A549 (cell line): ENCODE data around the gene TMEM120A. TPM values are rescaled to one million over a fixed set of nuclear protein-coding genes. Genes with fewer than 3 reads are reported as not detected.

Experiments
- ATAC-seq, 2 experiments: fragments of 200-7000 bp in 1 of 2; fragments of >200 bp in 1 of 2; cut with Nextera tagmentation in 1 of 2; cut with Tn5 transposase in 1 of 2; 3 replicates each; pipeline versions ENCODE4 v1.8.0 to v1.9.1; 2018 to 2020; ENCODE audit warnings: mild to moderate bottlenecking in 1 of 2, moderate library complexity in 1 of 2
- CTCF ChIA-PET: fragments of 300-600 bp; sonication (Branson Sonifier 250); formaldehyde crosslinking; extraction: SDS; loops from one replicate; lab custom pipeline; 2021; ENCODE audit warnings: antibody characterized with exemption, inconsistent platforms; lab: Yijun Ruan, JAX
- POLR2A ChIA-PET: fragments of 350-600 bp; formaldehyde crosslinking; extraction: SDS; loops from one replicate; lab custom pipeline; 2021; ENCODE audit warnings: antibody characterized with exemption, inconsistent platforms; lab: Yijun Ruan, JAX
- DNase-seq, 2 experiments: peaks; one replicate each; pipeline versions ENCODE4 v3.0.0 to v3.0.0-alpha.2; 2011 to 2016; ENCODE audit warnings: low read depth in 1 of 2, low spot score in 1 of 2
- FAIRE-seq: peaks from 2 replicates; lab custom pipeline; 2011; peaks lifted over from hg19 to GRCh38; lab: Jason Lieb, UNC
- H3K27ac ChIP-seq, 2 experiments: fragments of >200 bp; sonication (Bioruptor Twin); formaldehyde crosslinking; 3 replicates each; pipeline ENCODE4 v1.5.1; 2016 to 2017
- H3K4me1 ChIP-seq: fragments of >200 bp; sonication (Bioruptor Twin); formaldehyde crosslinking; 3 replicates; pipeline ENCODE4 v1.6.1; 2016
- H3K4me2 ChIP-seq: fragments of >200 bp; sonication (Bioruptor Twin); formaldehyde crosslinking; 3 replicates; pipeline ENCODE4 v1.6.1; 2016
- H3K4me3 ChIP-seq: fragments of >200 bp; sonication (Bioruptor Twin); formaldehyde crosslinking; 3 replicates; pipeline ENCODE4 v1.5.1; 2016
- H3K9me3 ChIP-seq: fragments of >200 bp; sonication (Bioruptor Twin); formaldehyde crosslinking; 3 replicates; pipeline ENCODE4 v1.6.1; 2016
- CBX2 ChIP-seq: fragments of 200-600 bp; sonication (generic); IDR thresholded peaks from 2 replicates; pipeline ENCODE4 v1.6.1; 2016; ENCODE audit warnings: low read depth, mild to moderate bottlenecking, borderline replicate concordance
- CBX8 ChIP-seq: fragments of 200-600 bp; sonication (generic); IDR thresholded peaks from 2 replicates; pipeline ENCODE4 v1.6.1; 2016
- CEBPB ChIP-seq, 2 experiments: fragments of >200 bp in 1 of 2; sonication (Bioruptor Twin) in 1 of 2; formaldehyde crosslinking in 1 of 2; IDR thresholded peaks; 2 replicates each; pipeline ENCODE4 v1.6.1; 2012 to 2016
- CHD4 ChIP-seq: fragments of 200-600 bp; sonication (generic); IDR thresholded peaks from 2 replicates; pipeline ENCODE4 v1.6.1; 2016; ENCODE audit warnings: antibody characterized with exemption, mild to moderate bottlenecking, borderline replicate concordance
- EHMT2 ChIP-seq: fragments of 200-600 bp; sonication (generic); IDR thresholded peaks from 2 replicates; pipeline ENCODE4 v1.6.1; 2016; ENCODE audit warnings: antibody characterized with exemption, low read depth, mild to moderate bottlenecking, moderate library complexity
- EP300 ChIP-seq, 2 experiments: fragments of >200 bp; sonication (Bioruptor Twin); formaldehyde crosslinking; IDR thresholded peaks; 2 replicates in 1 of 2; 3 replicates in 1 of 2; pipeline ENCODE4 v1.6.1; 2016 to 2017
- FOSB ChIP-seq: fragments of 250-450 bp; sonication (Bioruptor Pico); IDR thresholded peaks from 2 replicates; pipeline ENCODE4 v1.5.0; 2020; ENCODE audit warnings: mild to moderate bottlenecking, moderate library complexity
- FOSL2 ChIP-seq, 2 experiments: fragments of 450-650 bp in 1 of 2; fragments of >200 bp in 1 of 2; sonication (Bioruptor Twin) in 1 of 2; formaldehyde crosslinking; IDR thresholded peaks; 2 replicates each; pipeline versions ENCODE4 v1.5.0 to v1.6.1; 2016 to 2020; ENCODE audit warnings: mild to moderate bottlenecking in 1 of 2, moderate library complexity in 1 of 2
- FOXS1 ChIP-seq: fragments of 250-450 bp; sonication (Bioruptor Pico); IDR thresholded peaks from 2 replicates; pipeline ENCODE4 v1.5.0; 2020; ENCODE audit warnings: mild to moderate bottlenecking, moderate library complexity
- GATA3 ChIP-seq: IDR thresholded peaks from 2 replicates; pipeline ENCODE4 v1.6.1; 2012; ENCODE audit warnings: borderline replicate concordance
- HMGXB4 ChIP-seq: fragments of 250-450 bp; sonication (Bioruptor Pico); IDR thresholded peaks from 2 replicates; pipeline ENCODE4 v1.5.0; 2021; ENCODE audit warnings: mild to moderate bottlenecking, moderate library complexity, borderline replicate concordance
- HOXB13 ChIP-seq: fragments of 250-450 bp; sonication (Bioruptor Pico); IDR thresholded peaks from 2 replicates; pipeline ENCODE4 v1.5.0; 2020; ENCODE audit warnings: low read depth, mild to moderate bottlenecking, moderate library complexity
- HOXB5 ChIP-seq: fragments of 250-450 bp; sonication (Bioruptor Pico); IDR thresholded peaks from 2 replicates; pipeline ENCODE4 v1.5.0; 2020; ENCODE audit warnings: mild to moderate bottlenecking, moderate library complexity
- JUNB ChIP-seq: fragments of >200 bp; sonication (Bioruptor Twin); formaldehyde crosslinking; IDR thresholded peaks from 2 replicates; pipeline ENCODE4 v1.6.1; 2016
- KDM5A ChIP-seq: fragments of 200-600 bp; sonication (generic); IDR thresholded peaks from 2 replicates; pipeline ENCODE4 v1.6.1; 2016; ENCODE audit warnings: antibody characterized with exemption, mild to moderate bottlenecking
- NPAS2 ChIP-seq: fragments of 250-450 bp; sonication (Bioruptor Pico); IDR thresholded peaks from 2 replicates; pipeline ENCODE4 v1.8.0; 2022; ENCODE audit warnings: mild to moderate bottlenecking, moderate library complexity, borderline replicate concordance
- PBX3 ChIP-seq: IDR thresholded peaks from 2 replicates; pipeline ENCODE4 v1.6.1; 2012
- POLR2A ChIP-seq: IDR thresholded peaks from 2 replicates; pipeline ENCODE4 v1.6.1; 2012; ENCODE audit warnings: mild to moderate bottlenecking, low read length
- POLR2AphosphoS2 ChIP-seq: conservative IDR thresholded peaks from 2 replicates; pipeline ENCODE4 v1.6.1; 2012; ENCODE audit warnings: low read length, improper control_type of control experiment, inconsistent platforms
- RARB ChIP-seq: fragments of 250-450 bp; sonication (Bioruptor Pico); IDR thresholded peaks from 2 replicates; pipeline ENCODE4 v1.8.0; 2021; ENCODE audit warnings: mild to moderate bottlenecking, moderate library complexity
- RFX5 ChIP-seq: fragments of 450-650 bp; IDR thresholded peaks from 2 replicates; pipeline ENCODE4 v1.7.1; 2014; ENCODE audit warnings: antibody characterized with exemption, mild to moderate bottlenecking, moderate library complexity
- RNF2 ChIP-seq: fragments of 200-600 bp; sonication (generic); IDR thresholded peaks from 2 replicates; pipeline ENCODE4 v1.6.1; 2016; ENCODE audit warnings: low read depth, mild to moderate bottlenecking, antibody characterized with exemption, moderate library complexity, borderline replicate concordance
- SMC3 ChIP-seq: fragments of >200 bp; sonication (Bioruptor Twin); formaldehyde crosslinking; IDR thresholded peaks from 3 replicates; pipeline ENCODE4 v1.6.1; 2018; ENCODE audit warnings: inconsistent platforms
- USF2 ChIP-seq: fragments of 450-650 bp; IDR thresholded peaks from 2 replicates; pipeline ENCODE4 v1.6.1; 2014; ENCODE audit warnings: antibody characterized with exemption
- ZFP36 ChIP-seq: fragments of 450-650 bp; IDR thresholded peaks from 2 replicates; pipeline ENCODE4 v1.6.1; 2014; ENCODE audit warnings: borderline replicate concordance; ENCODE audit not compliant: partially characterized antibody
- ZNF302 ChIP-seq: fragments of 250-450 bp; sonication (Bioruptor Pico); IDR thresholded peaks from 2 replicates; pipeline ENCODE4 v1.9.0; 2021; ENCODE audit warnings: inconsistent platforms, mild to moderate bottlenecking, moderate library complexity
- WGBS: methylation state at CpG from one replicate; pipeline ENCODE4 v1.1.6; 2017; ENCODE audit errors: missing lambda C conversion rate; 5-methylcytosine and 5-hydroxymethylcytosine counted together
- polyA plus RNA-seq, 4 experiments: library from polyadenylated mRNA; depleted of rRNA in 3 of 4; stranded (reverse); fragments of >200 nt; fragmentation: RNase III in 1 of 4; extraction: RNeasy Plus Mini Kit Qiagen cat#74134 plus additional on column Dnase treatment in 1 of 4; gene quantifications; 2 replicates in 3 of 4; 3 replicates in 1 of 4; pipeline ENCODE4 v1.2.3, GENCODE V29; 2011 to 2017
- TF ChIP-seq, protein P1 (sequence below): IDR thresholded peaks from 2 replicates; pipeline ENCODE4 v1.6.1; 2012

The TMEM120A gene
- polyA plus RNA-seq, 2 of the 4 experiments (the other 2 are of a cell fraction): 46.0 to 53.8 TPM

DNA sequence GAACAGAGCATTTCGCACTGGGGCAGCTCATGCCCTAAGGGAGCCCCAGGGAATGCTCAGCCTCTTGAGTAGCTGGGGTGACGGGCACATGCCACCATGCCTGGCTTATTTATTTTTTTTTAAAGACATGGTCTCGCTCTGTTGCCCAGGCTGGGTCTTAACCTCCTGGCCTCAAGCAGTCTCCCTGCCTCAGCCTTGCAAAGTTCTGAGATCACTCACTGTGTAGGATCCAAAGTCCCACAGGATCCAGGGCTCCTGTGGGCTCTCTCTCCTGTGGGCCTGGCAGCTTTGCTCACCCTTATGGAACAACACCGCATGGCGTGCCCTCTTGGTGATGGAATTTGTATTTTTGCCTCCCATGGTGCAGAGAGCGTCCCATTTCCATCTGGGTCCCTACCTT lies 34.0 kb downstream of the TMEM120A start:
- TF ChIP-seq USF2: no peak
- TF ChIP-seq RFX5: no peak
- TF ChIP-seq RNF2: no peak
- TF ChIP-seq NPAS2 (CRISPR knock-in tag): no peak
- TF ChIP-seq ZNF302 (CRISPR knock-in tag): no peak
- no peak for TF ChIP-seq CBX8
- no peak for TF ChIP-seq CBX2
- TF ChIP-seq, all 56 proteins: peak for 0
- DNase-seq (no peak), FAIRE-seq (no peak), ATAC-seq (no peak)
- ChIA-PET CTCF (interaction anchor here (0.7 to 1.4 kb wide), 4 partner anchors 8 to 94 kb away, joined by 3 to 6 read pairs (median 4); no protein-coding TSS in a partner anchor), POLR2A (no interaction called here)
- WGBS: 95% methylated on average over 6 of the region's 6 CpGs
- no peaks in the 10 kb centered on the region for H3K9me3 ChIP-seq
- no peak overlapping the region for H3K4me2 ChIP-seq
- H3K4me1 ChIP-seq: peaks cover 42% of the 10 kb centered on the region
- H3K27ac ChIP-seq: peak overlapping the region in 1 of 2 experiments; percentile 33; a peak in 1 of 6 replicates
- H3K4me3 ChIP-seq: no peak overlapping the region

DNA sequence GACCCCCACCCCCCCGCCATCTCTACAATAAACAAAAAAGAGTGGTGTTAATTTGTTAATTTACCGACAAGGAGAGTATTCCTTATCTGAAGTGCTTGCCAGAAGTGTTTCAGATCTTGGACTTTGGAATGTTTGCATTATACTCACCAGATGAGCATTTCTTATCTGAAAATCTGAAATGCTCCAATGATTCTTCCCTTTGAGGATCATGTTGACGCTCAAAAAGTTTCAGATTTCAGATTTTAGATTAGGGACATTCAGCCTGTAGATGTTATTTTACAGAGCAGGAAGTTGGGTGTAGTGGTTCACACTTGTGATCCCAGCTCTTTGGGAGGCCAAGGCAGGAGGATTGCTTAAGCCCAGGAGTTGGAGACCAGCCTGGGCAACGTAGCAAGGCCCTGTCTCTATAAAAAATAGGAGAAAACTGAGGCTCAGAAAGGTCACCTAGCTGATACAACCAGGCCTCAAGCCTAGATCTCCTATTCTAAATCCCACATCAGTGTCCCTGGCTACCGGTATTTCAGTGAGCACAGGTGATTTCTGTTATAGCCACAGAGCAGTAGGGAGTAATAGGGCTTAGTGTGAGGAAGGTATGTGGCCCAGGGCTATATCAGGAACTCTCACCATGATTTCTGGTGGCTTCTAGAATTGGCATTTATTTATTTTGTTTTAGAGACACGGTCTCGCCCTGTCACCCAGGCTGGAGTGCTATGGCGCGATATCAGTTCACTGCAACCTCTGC lies 35.4 kb downstream of the TMEM120A start:
- peak in 1 of 2 experiments; percentile 73 for DNase-seq
- 65% methylated on average over 9 of the region's 9 CpGs for WGBS
- TF ChIP-seq PBX3 (no peak), SMC3 (peak; percentile 12; the same call in 1 of the 3 replicates), JUNB (0 out of 2 replicates have a peak, but pooled peaks have one; percentile 16), EP300 (IDR thresholded peaks at IDR 0.05) (peak in 1 of 2 experiments; percentile 22; a peak in 2 of 5 replicates), CBX8 (no peak), FOSL2 (IDR thresholded peaks at IDR 0.05) (no peak), FOSL2 (CRISPR knock-in tag; IDR thresholded peaks at IDR 0.05) (peak; percentile 61; the same call in 1 of the 2 replicates), NPAS2 (CRISPR knock-in tag) (no peak), HMGXB4 (CRISPR knock-in tag) (no peak), GATA3 (peak; percentile 93)
- TF ChIP-seq, protein P1, sequence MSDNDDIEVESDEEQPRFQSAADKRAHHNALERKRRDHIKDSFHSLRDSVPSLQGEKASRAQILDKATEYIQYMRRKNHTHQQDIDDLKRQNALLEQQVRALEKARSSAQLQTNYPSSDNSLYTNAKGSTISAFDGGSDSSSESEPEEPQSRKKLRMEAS: no peak

DNA sequence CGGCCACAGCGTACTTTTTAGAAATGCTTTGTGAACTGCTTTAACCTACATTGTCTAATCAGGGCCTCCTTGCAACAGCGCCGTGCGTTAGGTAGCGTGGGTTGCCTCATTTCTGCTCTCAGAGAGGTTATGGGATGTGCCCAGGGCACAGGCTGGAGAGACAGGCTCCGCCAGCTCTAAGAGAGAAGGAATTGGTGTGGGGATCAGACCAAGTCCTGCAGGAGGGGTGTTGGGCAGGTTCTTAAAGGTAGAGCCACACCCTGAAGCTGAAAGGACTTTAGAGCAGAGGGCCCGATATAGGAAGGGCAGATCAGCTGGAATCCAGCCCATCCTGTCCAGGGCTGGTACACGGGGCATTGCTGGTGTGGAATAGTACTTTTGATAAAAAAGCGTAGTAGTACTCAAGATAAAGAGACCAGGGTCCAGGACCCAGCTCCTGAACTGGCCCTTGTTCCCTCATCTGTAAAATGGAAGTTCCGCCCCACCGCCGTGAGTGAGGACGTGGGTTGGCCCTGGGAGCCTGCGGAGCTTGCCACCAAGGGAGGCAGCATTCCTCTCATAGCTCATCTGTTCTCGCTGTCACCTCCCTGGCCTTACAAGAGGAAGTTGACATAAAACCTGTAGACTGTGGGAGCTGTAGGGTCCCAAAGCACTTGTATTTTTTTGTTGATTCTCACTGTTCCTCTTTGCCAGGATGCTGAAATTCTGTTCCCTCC lies 37.2 kb downstream of the TMEM120A start:
- ChIA-PET POLR2A (interaction anchor here (2.0 kb wide), 1 partner anchor 42 kb away, joined by 6 read pairs; the partner anchor contains the start of gene POR), CTCF (interaction anchor here (1.3 to 1.6 kb wide), 5 partner anchors 8 to 90 kb away, joined by 3 to 5 read pairs (median 4); no protein-coding TSS in a partner anchor)
- ATAC-seq (peak; percentile 52 to 60; a peak in 5 of 6 replicates), DNase-seq (peak in 1 of 2 experiments; percentile 79), FAIRE-seq (no peak)
- Histone ChIP-seq H3K4me3 (no peak overlapping the region), H3K27ac (peak overlapping the region; percentile 73 to 79), H3K4me2 (peak overlapping the region; percentile 43), H3K4me1 (peaks cover 43% of the 10 kb centered on the region), H3K9me3 (no peaks in the 10 kb centered on the region)
- 68% methylated on average over 16 of the region's 16 CpGs for WGBS
- TF ChIP-seq CHD4 (no peak), FOXS1 (CRISPR knock-in tag) (no peak), RARB (CRISPR knock-in tag) (no peak), CBX8 (no peak), RFX5 (no peak), SMC3 (no peak), CEBPB (IDR thresholded peaks at IDR 0.05) (no peak), POLR2AphosphoS2 (no peak), FOSB (CRISPR knock-in tag) (no peak), FOSL2 (IDR thresholded peaks at IDR 0.05) (no peak), FOSL2 (CRISPR knock-in tag; IDR thresholded peaks at IDR 0.05) (no peak), ZFP36 (no peak), EHMT2 (no peak), HOXB13 (CRISPR knock-in tag) (no peak), POLR2A (no peak), HOXB5 (CRISPR knock-in tag) (no peak), KDM5A (no peak)
- TF ChIP-seq, protein P1: no peak

More for the DNA sequence above, 35.4 kb downstream of the TMEM120A start:
- H3K4me1 ChIP-seq: peaks cover 43% of the 10 kb centered on the region
- no peak for FAIRE-seq
- ATAC-seq: peak in 1 of 2 experiments; percentile 32; a peak in 3 of 6 replicates
- H3K4me2 ChIP-seq: peak overlapping the region; percentile 29
- H3K27ac ChIP-seq: peak overlapping the region; percentile 73 to 79
- POLR2A ChIA-PET: no interaction called here
- H3K4me3 ChIP-seq: no peak overlapping the region
- CTCF ChIA-PET: interaction anchor here (0.6 kb wide), 1 partner anchor 31 kb away, joined by 6 read pairs; no protein-coding TSS in a partner anchor
- H3K9me3 ChIP-seq: no peaks in the 10 kb centered on the region
